ENCODE results near the gene PDSS2.

Gene PDSS2

DNA sequence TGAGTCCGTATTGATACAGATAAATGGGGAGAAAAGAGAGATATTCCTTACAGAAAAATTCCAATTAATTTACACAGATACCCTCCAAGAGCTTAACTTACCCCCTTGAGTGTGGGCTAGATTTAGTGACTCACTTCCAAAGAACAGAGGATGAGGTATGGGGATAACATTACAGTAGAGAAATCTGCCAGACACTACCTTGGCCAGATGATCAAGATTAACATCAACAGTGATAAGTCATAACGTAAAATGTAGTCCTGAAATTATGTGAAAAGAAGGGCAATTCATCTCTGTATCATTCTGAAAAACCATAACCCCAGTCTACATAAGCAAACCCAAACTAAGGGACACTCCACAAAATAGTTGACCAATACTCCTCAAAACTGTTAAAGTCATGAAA is 69.3 kb downstream of the PDSS2 start:
- Histone ChIP-seq H3K9me3 (ENCODE audit: control insufficient read depth, insufficient read depth, low read length) (peaks cover 5% of the 10 kb centered on the region; the same call in 1 of the 2 replicates), H3K27ac (ENCODE audit: low read depth, low read length) (no peak overlapping the region), H3F3A (ENCODE audit: control insufficient read depth, insufficient read depth) (no peaks in the 10 kb centered on the region), H4K20me1 (ENCODE audit: control insufficient read depth, insufficient read depth, low read depth, low read length) (no peaks in the 10 kb centered on the region), H3K4me1 (ENCODE audit: control insufficient read depth, low read length) (no peaks in the 10 kb centered on the region), H3K36me3 (ENCODE audit: control insufficient read depth, low read length) (peaks cover 3% of the 10 kb centered on the region; the same call in 1 of the 2 replicates), H3K27me3 (ENCODE audit: control insufficient read depth, low read length) (no peaks in the 10 kb centered on the region), H3K4me2 (ENCODE audit: low read length) (no peak overlapping the region), H3K79me2 (ENCODE audit: control insufficient read depth, low read length) (no peaks in the 10 kb centered on the region), H3K9me2 (replicated peaks; ENCODE audit: control insufficient read depth, low read length) (no peaks in the 10 kb centered on the region), H3K4me3 (ENCODE audit: low read length) (no peak overlapping the region)
- TF ChIP-seq, protein P1, sequence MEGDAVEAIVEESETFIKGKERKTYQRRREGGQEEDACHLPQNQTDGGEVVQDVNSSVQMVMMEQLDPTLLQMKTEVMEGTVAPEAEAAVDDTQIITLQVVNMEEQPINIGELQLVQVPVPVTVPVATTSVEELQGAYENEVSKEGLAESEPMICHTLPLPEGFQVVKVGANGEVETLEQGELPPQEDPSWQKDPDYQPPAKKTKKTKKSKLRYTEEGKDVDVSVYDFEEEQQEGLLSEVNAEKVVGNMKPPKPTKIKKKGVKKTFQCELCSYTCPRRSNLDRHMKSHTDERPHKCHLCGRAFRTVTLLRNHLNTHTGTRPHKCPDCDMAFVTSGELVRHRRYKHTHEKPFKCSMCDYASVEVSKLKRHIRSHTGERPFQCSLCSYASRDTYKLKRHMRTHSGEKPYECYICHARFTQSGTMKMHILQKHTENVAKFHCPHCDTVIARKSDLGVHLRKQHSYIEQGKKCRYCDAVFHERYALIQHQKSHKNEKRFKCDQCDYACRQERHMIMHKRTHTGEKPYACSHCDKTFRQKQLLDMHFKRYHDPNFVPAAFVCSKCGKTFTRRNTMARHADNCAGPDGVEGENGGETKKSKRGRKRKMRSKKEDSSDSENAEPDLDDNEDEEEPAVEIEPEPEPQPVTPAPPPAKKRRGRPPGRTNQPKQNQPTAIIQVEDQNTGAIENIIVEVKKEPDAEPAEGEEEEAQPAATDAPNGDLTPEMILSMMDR (IDR thresholded peaks at IDR 0.05; ENCODE audit: low read depth, low read length, poor library complexity, severe bottlenecking) = no peak
- no peak for TF ChIP-seq EZH2phosphoT487 (IDR thresholded peaks at IDR 0.05; ENCODE audit: borderline replicate concordance, low read length)

DNA sequence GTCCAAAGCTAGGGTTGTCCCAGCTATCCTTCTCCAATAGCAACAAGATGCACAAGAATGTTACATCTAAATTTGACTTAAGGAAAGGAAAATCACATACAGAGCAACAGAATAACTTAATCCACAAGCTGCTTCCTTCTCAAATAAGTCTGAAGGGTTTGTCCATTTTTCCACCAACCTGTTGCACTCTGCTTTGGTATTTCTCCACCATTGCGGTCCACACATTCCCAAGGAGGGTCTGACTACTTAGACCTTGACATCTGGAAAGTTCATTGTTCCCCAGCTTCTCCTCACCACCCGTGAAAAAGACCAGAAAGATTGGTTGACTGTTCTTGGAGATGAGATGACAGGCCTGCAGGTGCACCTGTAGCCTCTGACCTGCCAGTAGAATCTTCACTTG is 72.5 kb downstream of the PDSS2 start:
- H3K36me3 ChIP-seq (ENCODE audit: control insufficient read depth, low read length) = no peaks in the 10 kb centered on the region
- H3K27ac ChIP-seq (ENCODE audit: low read depth, low read length) = no peak overlapping the region
- H3K4me2 ChIP-seq (ENCODE audit: low read length) = no peak overlapping the region
- no peaks in the 10 kb centered on the region for H3K79me2 ChIP-seq (ENCODE audit: control insufficient read depth, low read length)
- no peaks in the 10 kb centered on the region for H4K20me1 ChIP-seq (ENCODE audit: control insufficient read depth, insufficient read depth, low read depth, low read length)
- TF ChIP-seq EZH2phosphoT487 (IDR thresholded peaks at IDR 0.05; ENCODE audit: borderline replicate concordance, low read length) = no peak
- TF ChIP-seq, protein P1 (IDR thresholded peaks at IDR 0.05; ENCODE audit: low read depth, low read length, poor library complexity, severe bottlenecking) = no peak
- no peaks in the 10 kb centered on the region for H3K4me1 ChIP-seq (ENCODE audit: control insufficient read depth, low read length)
- H3K4me3 ChIP-seq (ENCODE audit: low read length) = no peak overlapping the region
- no peaks in the 10 kb centered on the region for H3K9me2 ChIP-seq (replicated peaks; ENCODE audit: control insufficient read depth, low read length)
- H3K27me3 ChIP-seq (ENCODE audit: control insufficient read depth, low read length) = no peaks in the 10 kb centered on the region
- no peaks in the 10 kb centered on the region for H3K9me3 ChIP-seq (ENCODE audit: control insufficient read depth, insufficient read depth, low read length)
- no peaks in the 10 kb centered on the region for H3F3A ChIP-seq (ENCODE audit: control insufficient read depth, insufficient read depth)

DNA sequence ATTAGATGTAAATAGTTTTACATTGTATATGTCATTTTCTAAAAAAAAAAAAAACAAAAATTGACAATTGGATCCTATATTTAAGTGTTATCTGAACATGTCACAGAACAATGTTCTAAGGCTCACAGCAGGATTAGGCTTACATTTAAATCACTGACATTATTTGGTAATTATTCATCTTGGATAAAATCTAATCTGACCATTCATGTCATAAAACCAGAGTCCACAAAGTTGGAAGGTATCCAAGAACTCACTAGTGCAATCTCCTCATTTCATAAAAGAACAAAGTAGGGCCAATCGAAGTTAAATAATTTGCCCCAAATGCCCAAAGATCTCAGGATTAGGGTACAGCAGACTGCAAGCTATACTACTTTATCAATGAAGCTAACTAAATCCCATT is 73.0 kb downstream of the PDSS2 start:
- Histone ChIP-seq H3K4me1 (ENCODE audit: control insufficient read depth, low read length) (no peaks in the 10 kb centered on the region), H4K20me1 (ENCODE audit: control insufficient read depth, insufficient read depth, low read depth, low read length) (no peaks in the 10 kb centered on the region), H3K79me2 (ENCODE audit: control insufficient read depth, low read length) (no peaks in the 10 kb centered on the region), H3K4me3 (ENCODE audit: low read length) (no peak overlapping the region), H3K4me2 (ENCODE audit: low read length) (no peak overlapping the region), H3K9me3 (ENCODE audit: control insufficient read depth, insufficient read depth, low read length) (no peaks in the 10 kb centered on the region), H3K36me3 (ENCODE audit: control insufficient read depth, low read length) (no peaks in the 10 kb centered on the region), H3K27ac (ENCODE audit: low read depth, low read length) (no peak overlapping the region), H3K27me3 (ENCODE audit: control insufficient read depth, low read length) (no peaks in the 10 kb centered on the region), H3F3A (ENCODE audit: control insufficient read depth, insufficient read depth) (no peaks in the 10 kb centered on the region), H3K9me2 (replicated peaks; ENCODE audit: control insufficient read depth, low read length) (no peaks in the 10 kb centered on the region)
- TF ChIP-seq EZH2phosphoT487 (IDR thresholded peaks at IDR 0.05; ENCODE audit: borderline replicate concordance, low read length) = no peak
- TF ChIP-seq, protein P1 (IDR thresholded peaks at IDR 0.05; ENCODE audit: low read depth, low read length, poor library complexity, severe bottlenecking) = no peak

- Histone ChIP-seq H3K4me2 (ENCODE audit: low read length) (no peak overlapping the region), H4K20me1 (ENCODE audit: control insufficient read depth, insufficient read depth, low read depth, low read length) (no peaks in the 10 kb centered on the region), H3K79me2 (ENCODE audit: control insufficient read depth, low read length) (no peaks in the 10 kb centered on the region), H3K27me3 (ENCODE audit: control insufficient read depth, low read length) (no peaks in the 10 kb centered on the region), H3K4me3 (ENCODE audit: low read length) (no peak overlapping the region), H3K27ac (ENCODE audit: low read depth, low read length) (no peak overlapping the region), H3K36me3 (ENCODE audit: control insufficient read depth, low read length) (no peaks in the 10 kb centered on the region), H3K9me3 (ENCODE audit: control insufficient read depth, insufficient read depth, low read length) (no peaks in the 10 kb centered on the region), H3F3A (ENCODE audit: control insufficient read depth, insufficient read depth) (no peaks in the 10 kb centered on the region), H3K9me2 (replicated peaks; ENCODE audit: control insufficient read depth, low read length) (no peaks in the 10 kb centered on the region), H3K4me1 (ENCODE audit: control insufficient read depth, low read length) (no peaks in the 10 kb centered on the region)
- TF ChIP-seq, protein P1 (IDR thresholded peaks at IDR 0.05; ENCODE audit: low read depth, low read length, poor library complexity, severe bottlenecking) = no peak
- TF ChIP-seq EZH2phosphoT487 (IDR thresholded peaks at IDR 0.05; ENCODE audit: borderline replicate concordance, low read length) = no peak
These were observed 75.7 kb downstream of the PDSS2 start for GRCh38 chr6:107383705-107384104.

Data from DOHH2 (cell line).